NCI-H2171 treated with DMSO at 0.1 percent for 48 hours (cell line): ENCODE measurements around the gene SPECC1.
A peak's percentile ranks its signal among the peaks of the same experiment; 100 is the strongest.

ENCODE experiments used
- DNase-seq: peaks from one replicate; lab custom pipeline; 2025; lab: John Stamatoyannopoulos, UW

Gene SPECC1

GRCh38 chr17:20273741-20274500, 264.8 kb downstream of the SPECC1 start:
- peak; percentile 33 for DNase-seq

- no peak for DNase-seq
These were observed 266.5 kb downstream of the SPECC1 start for GRCh38 chr17:20275653-20276052.

- DNase-seq, result no peak
These were observed 267.3 kb downstream of the SPECC1 start for GRCh38 chr17:20276421-20276820.

- no peak for DNase-seq
These were observed 269.6 kb downstream of the SPECC1 start for GRCh38 chr17:20278805-20279204.

- DNase-seq, result peak; percentile 72
These were observed 270.5 kb downstream of the SPECC1 start for GRCh38 chr17:20279631-20280030.

- no peak for DNase-seq
These were observed 270.9 kb downstream of the SPECC1 start for GRCh38 chr17:20280051-20280450.

- DNase-seq, result no peak
These were observed 271.7 kb downstream of the SPECC1 start for GRCh38 chr17:20280851-20281250.

GRCh38 chr17:20281860-20282259, 272.7 kb downstream of the SPECC1 start:
- DNase-seq, result peak; percentile 6

- DNase-seq, result no peak
These were observed 273.6 kb downstream of the SPECC1 start for GRCh38 chr17:20282526-20283308.

- DNase-seq, result no peak
These were observed 274.9 kb downstream of the SPECC1 start for GRCh38 chr17:20284022-20284421.

GRCh38 chr17:20284570-20285295, 275.6 kb downstream of the SPECC1 start:
- no peak for DNase-seq

- no peak for DNase-seq
These were observed 280.8 kb downstream of the SPECC1 start for GRCh38 chr17:20289984-20290383.

- no peak for DNase-seq
These were observed 282.7 kb downstream of the SPECC1 start for GRCh38 chr17:20291853-20292252.

GRCh38 chr17:20293501-20293900, 284.3 kb downstream of the SPECC1 start:
- no peak for DNase-seq

- no peak for DNase-seq
These were observed 285.0 kb downstream of the SPECC1 start for GRCh38 chr17:20294120-20294519.

GRCh38 chr17:20299013-20299412, 289.9 kb downstream of the SPECC1 start:
- DNase-seq, result no peak

GRCh38 chr17:20300436-20300934, 291.3 kb downstream of the SPECC1 start:
- no peak for DNase-seq

- DNase-seq, result no peak
These were observed 293.2 kb downstream of the SPECC1 start for GRCh38 chr17:20302246-20302917.

GRCh38 chr17:20304961-20305360, 295.8 kb downstream of the SPECC1 start:
- DNase-seq, result no peak

- DNase-seq, result no peak
These were observed 297.8 kb downstream of the SPECC1 start for GRCh38 chr17:20306924-20307323.

- DNase-seq, result no peak
These were observed 298.3 kb downstream of the SPECC1 start for GRCh38 chr17:20307326-20307910.

- DNase-seq, result no peak
These were observed 301.3 kb downstream of the SPECC1 start for GRCh38 chr17:20310481-20310880.
